ENCODE measurements around the gene CAMSAP1.
A peak's percentile ranks its signal among the peaks of the same experiment; 100 is the strongest.

Gene CAMSAP1

GRCh38 chr9:135890190-135891026 is 16.9 kb downstream of the CAMSAP1 start:
- Histone ChIP-seq H3K9ac (ENCODE audit: low read length) (no peak overlapping the region), H3K36me3 (ENCODE audit: control insufficient read depth, insufficient read depth, low read length) (no peaks in the 10 kb centered on the region), H3K9me3 (ENCODE audit: control insufficient read depth, insufficient read depth, low read depth, low read length) (no peaks in the 10 kb centered on the region; the same call in 1 of the 2 replicates), H3K27me3 (ENCODE audit: control insufficient read depth, insufficient read depth, low read length) (no peaks in the 10 kb centered on the region), H3K4me1 (ENCODE audit: control insufficient read depth, insufficient read depth, low read length) (peaks cover 72% of the 10 kb centered on the region), H3K27ac (ENCODE audit: low read depth, low read length) (0 out of 2 replicates have a peak overlapping the region, but pooled peaks have one; percentile 45), H3K4me3 (ENCODE audit: low read depth, low read length) (no peak overlapping the region)

GRCh38 chr9:135889564-135890189 is 17.7 kb downstream of the CAMSAP1 start:
- Histone ChIP-seq H3K9ac (ENCODE audit: low read length) (no peak overlapping the region), H3K4me1 (ENCODE audit: control insufficient read depth, insufficient read depth, low read length) (peaks cover 77% of the 10 kb centered on the region), H3K36me3 (ENCODE audit: control insufficient read depth, insufficient read depth, low read length) (no peaks in the 10 kb centered on the region), H3K27me3 (ENCODE audit: control insufficient read depth, insufficient read depth, low read length) (no peaks in the 10 kb centered on the region), H3K4me3 (ENCODE audit: low read depth, low read length) (no peak overlapping the region), H3K9me3 (ENCODE audit: control insufficient read depth, insufficient read depth, low read depth, low read length) (no peaks in the 10 kb centered on the region), H3K27ac (ENCODE audit: low read depth, low read length) (peak overlapping the region; percentile 71; the same call in 1 of the 2 replicates)

- peaks cover 73% of the 10 kb centered on the region for H3K4me1 ChIP-seq (ENCODE audit: control insufficient read depth, insufficient read depth, low read length)
- peak overlapping the region; percentile 71 for H3K27ac ChIP-seq (ENCODE audit: low read depth, low read length)
- no peak overlapping the region for H3K4me3 ChIP-seq (ENCODE audit: low read depth, low read length)
- no peaks in the 10 kb centered on the region for H3K9me3 ChIP-seq (ENCODE audit: control insufficient read depth, insufficient read depth, low read depth, low read length)
- H3K27me3 ChIP-seq (ENCODE audit: control insufficient read depth, insufficient read depth, low read length), result no peaks in the 10 kb centered on the region
- no peaks in the 10 kb centered on the region for H3K36me3 ChIP-seq (ENCODE audit: control insufficient read depth, insufficient read depth, low read length)
- no peak overlapping the region for H3K9ac ChIP-seq (ENCODE audit: low read length)
Observed at GRCh38 chr9:135888766-135889394, 18.5 kb downstream of the CAMSAP1 start.

- Histone ChIP-seq H3K9me3 (ENCODE audit: control insufficient read depth, insufficient read depth, low read depth, low read length) (no peaks in the 10 kb centered on the region), H3K4me1 (ENCODE audit: control insufficient read depth, insufficient read depth, low read length) (peaks cover 67% of the 10 kb centered on the region), H3K9ac (ENCODE audit: low read length) (no peak overlapping the region), H3K4me3 (ENCODE audit: low read depth, low read length) (no peak overlapping the region), H3K36me3 (ENCODE audit: control insufficient read depth, insufficient read depth, low read length) (no peaks in the 10 kb centered on the region), H3K27me3 (ENCODE audit: control insufficient read depth, insufficient read depth, low read length) (no peaks in the 10 kb centered on the region), H3K27ac (ENCODE audit: low read depth, low read length) (peak overlapping the region; percentile 71; the same call in 1 of the 2 replicates)
Observed at GRCh38 chr9:135888126-135888765, 19.1 kb downstream of the CAMSAP1 start.

GRCh38 chr9:135887585-135888050 is 19.7 kb downstream of the CAMSAP1 start:
- Histone ChIP-seq H3K27me3 (ENCODE audit: control insufficient read depth, insufficient read depth, low read length) (no peaks in the 10 kb centered on the region), H3K4me3 (ENCODE audit: low read depth, low read length) (no peak overlapping the region), H3K9ac (ENCODE audit: low read length) (no peak overlapping the region), H3K27ac (ENCODE audit: low read depth, low read length) (peak overlapping the region; percentile 7; the same call in 1 of the 2 replicates), H3K36me3 (ENCODE audit: control insufficient read depth, insufficient read depth, low read length) (no peaks in the 10 kb centered on the region), H3K4me1 (ENCODE audit: control insufficient read depth, insufficient read depth, low read length) (peaks cover 67% of the 10 kb centered on the region), H3K9me3 (ENCODE audit: control insufficient read depth, insufficient read depth, low read depth, low read length) (no peaks in the 10 kb centered on the region)

- Histone ChIP-seq H3K9me3 (ENCODE audit: control insufficient read depth, insufficient read depth, low read depth, low read length) (no peaks in the 10 kb centered on the region), H3K27ac (ENCODE audit: low read depth, low read length) (peak overlapping the region; percentile 7; the same call in 1 of the 2 replicates), H3K36me3 (ENCODE audit: control insufficient read depth, insufficient read depth, low read length) (peaks cover 2% of the 10 kb centered on the region; the same call in 1 of the 2 replicates), H3K27me3 (ENCODE audit: control insufficient read depth, insufficient read depth, low read length) (no peaks in the 10 kb centered on the region), H3K4me1 (ENCODE audit: control insufficient read depth, insufficient read depth, low read length) (peaks cover 67% of the 10 kb centered on the region), H3K4me3 (ENCODE audit: low read depth, low read length) (no peak overlapping the region), H3K9ac (ENCODE audit: low read length) (no peak overlapping the region)
Observed at GRCh38 chr9:135887021-135887507, 20.3 kb downstream of the CAMSAP1 start.

- Histone ChIP-seq H3K36me3 (ENCODE audit: control insufficient read depth, insufficient read depth, low read length) (peaks cover 9% of the 10 kb centered on the region), H3K27me3 (ENCODE audit: control insufficient read depth, insufficient read depth, low read length) (no peaks in the 10 kb centered on the region), H3K4me1 (ENCODE audit: control insufficient read depth, insufficient read depth, low read length) (peaks cover 66% of the 10 kb centered on the region), H3K4me3 (ENCODE audit: low read depth, low read length) (no peak overlapping the region), H3K9ac (ENCODE audit: low read length) (no peak overlapping the region), H3K9me3 (ENCODE audit: control insufficient read depth, insufficient read depth, low read depth, low read length) (no peaks in the 10 kb centered on the region), H3K27ac (ENCODE audit: low read depth, low read length) (no peak overlapping the region)
Observed at GRCh38 chr9:135886147-135886981, 21.0 kb downstream of the CAMSAP1 start.

- H3K9ac ChIP-seq (ENCODE audit: low read length), result no peak overlapping the region
- H3K36me3 ChIP-seq (ENCODE audit: control insufficient read depth, insufficient read depth, low read length), result peaks cover 10% of the 10 kb centered on the region
- H3K27ac ChIP-seq (ENCODE audit: low read depth, low read length), result no peak overlapping the region
- H3K27me3 ChIP-seq (ENCODE audit: control insufficient read depth, insufficient read depth, low read length), result no peaks in the 10 kb centered on the region
- H3K4me1 ChIP-seq (ENCODE audit: control insufficient read depth, insufficient read depth, low read length), result peaks cover 59% of the 10 kb centered on the region
- no peaks in the 10 kb centered on the region for H3K9me3 ChIP-seq (ENCODE audit: control insufficient read depth, insufficient read depth, low read depth, low read length)
- no peak overlapping the region for H3K4me3 ChIP-seq (ENCODE audit: low read depth, low read length)
Observed at GRCh38 chr9:135885100-135885853, 22.1 kb downstream of the CAMSAP1 start.

GRCh38 chr9:135884328-135885035 is 22.9 kb downstream of the CAMSAP1 start:
- Histone ChIP-seq H3K9me3 (ENCODE audit: control insufficient read depth, insufficient read depth, low read depth, low read length) (no peaks in the 10 kb centered on the region), H3K4me1 (ENCODE audit: control insufficient read depth, insufficient read depth, low read length) (peaks cover 55% of the 10 kb centered on the region), H3K9ac (ENCODE audit: low read length) (no peak overlapping the region), H3K4me3 (ENCODE audit: low read depth, low read length) (no peak overlapping the region), H3K27me3 (ENCODE audit: control insufficient read depth, insufficient read depth, low read length) (no peaks in the 10 kb centered on the region), H3K27ac (ENCODE audit: low read depth, low read length) (no peak overlapping the region), H3K36me3 (ENCODE audit: control insufficient read depth, insufficient read depth, low read length) (peaks cover 10% of the 10 kb centered on the region)
